AG04449 (cell line): ENCODE data around the gene PRRG3.

Source experiments
- CTCF ChIA-PET: fragments of 350-600 bp; formaldehyde crosslinking; extraction: SDS; loops from one replicate; lab custom pipeline; 2021; ENCODE audit warnings: antibody characterized with exemption; lab: Yijun Ruan, JAX
- POLR2A ChIA-PET: fragments of 400-600, 350-600 bp; formaldehyde crosslinking; extraction: SDS; loops from one replicate; lab custom pipeline; 2020; ENCODE audit warnings: antibody characterized with exemption, inconsistent platforms; lab: Yijun Ruan, JAX
- DNase-seq: peaks from one replicate; pipeline ENCODE4 v3.0.0-alpha.2; 2010; ENCODE audit warnings: low read depth, low spot score
- H3K4me3 ChIP-seq: 2 replicates; pipeline ENCODE4 v1.5.1; 2011; ENCODE audit warnings: low read depth, mild to moderate bottlenecking, control low read depth, low read length
- TF ChIP-seq, protein P1 (sequence below): IDR thresholded peaks from one replicate; pipeline ENCODE4 v1.5.1; 2011; ENCODE audit warnings: mild to moderate bottlenecking, moderate library complexity, low read length, control low read depth, inconsistent platforms; ENCODE audit not compliant: insufficient read depth; ENCODE audit errors: missing control alignments

Gene PRRG3

GRCh38 chrX:151742311-151742710 lies 47.1 kb downstream of the PRRG3 start:
- no peak for DNase-seq
- ChIA-PET POLR2A (no interaction called here), CTCF (no interaction called here)
- no peak overlapping the region for H3K4me3 ChIP-seq
- TF ChIP-seq, protein P1, sequence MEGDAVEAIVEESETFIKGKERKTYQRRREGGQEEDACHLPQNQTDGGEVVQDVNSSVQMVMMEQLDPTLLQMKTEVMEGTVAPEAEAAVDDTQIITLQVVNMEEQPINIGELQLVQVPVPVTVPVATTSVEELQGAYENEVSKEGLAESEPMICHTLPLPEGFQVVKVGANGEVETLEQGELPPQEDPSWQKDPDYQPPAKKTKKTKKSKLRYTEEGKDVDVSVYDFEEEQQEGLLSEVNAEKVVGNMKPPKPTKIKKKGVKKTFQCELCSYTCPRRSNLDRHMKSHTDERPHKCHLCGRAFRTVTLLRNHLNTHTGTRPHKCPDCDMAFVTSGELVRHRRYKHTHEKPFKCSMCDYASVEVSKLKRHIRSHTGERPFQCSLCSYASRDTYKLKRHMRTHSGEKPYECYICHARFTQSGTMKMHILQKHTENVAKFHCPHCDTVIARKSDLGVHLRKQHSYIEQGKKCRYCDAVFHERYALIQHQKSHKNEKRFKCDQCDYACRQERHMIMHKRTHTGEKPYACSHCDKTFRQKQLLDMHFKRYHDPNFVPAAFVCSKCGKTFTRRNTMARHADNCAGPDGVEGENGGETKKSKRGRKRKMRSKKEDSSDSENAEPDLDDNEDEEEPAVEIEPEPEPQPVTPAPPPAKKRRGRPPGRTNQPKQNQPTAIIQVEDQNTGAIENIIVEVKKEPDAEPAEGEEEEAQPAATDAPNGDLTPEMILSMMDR = no peak

DNA sequence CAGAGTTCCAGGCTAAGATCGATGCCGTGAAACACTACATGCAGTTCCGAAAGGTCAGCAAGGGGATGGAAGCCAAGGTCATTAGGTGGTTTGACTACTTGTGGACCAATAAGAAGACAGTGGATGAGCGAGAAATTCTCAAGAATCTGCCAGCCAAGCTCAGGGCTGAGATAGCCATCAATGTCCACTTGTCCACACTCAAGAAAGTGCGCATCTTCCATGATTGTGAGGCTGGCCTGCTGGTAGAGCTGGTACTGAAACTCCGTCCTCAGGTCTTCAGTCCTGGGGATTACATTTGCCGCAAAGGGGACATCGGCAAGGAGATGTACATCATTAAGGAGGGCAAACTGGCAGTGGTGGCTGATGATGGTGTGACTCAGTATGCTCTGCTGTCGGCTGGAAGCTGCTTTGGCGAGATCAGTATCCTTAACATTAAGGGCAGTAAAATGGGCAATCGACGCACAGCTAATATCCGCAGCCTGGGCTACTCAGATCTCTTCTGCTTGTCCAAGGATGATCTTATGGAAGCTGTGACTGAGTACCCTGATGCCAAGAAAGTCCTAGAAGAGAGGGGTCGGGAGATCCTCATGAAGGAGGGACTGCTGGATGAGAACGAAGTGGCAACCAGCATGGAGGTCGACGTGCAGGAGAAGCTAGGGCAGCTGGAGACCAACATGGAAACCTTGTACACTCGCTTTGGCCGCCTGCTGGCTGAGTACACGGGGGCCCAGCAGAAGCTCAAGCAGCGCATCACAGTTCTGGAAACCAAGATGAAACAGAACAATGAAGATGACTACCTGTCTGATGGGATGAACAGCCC lies 48.6 kb downstream of the PRRG3 start:
- ChIA-PET CTCF (interaction anchor here (0.8 to 1.4 kb wide), 3 partner anchors 9 to 891 kb away, joined by 3 to 7 read pairs (median 5); no protein-coding TSS in a partner anchor), POLR2A (no interaction called here)
- TF ChIP-seq, protein P1 = no peak
- H3K4me3 ChIP-seq = no peak overlapping the region
- no peak for DNase-seq

GRCh38 chrX:151745651-151746050 lies 50.4 kb downstream of the PRRG3 start:
- no peak for DNase-seq
- ChIA-PET POLR2A (no interaction called here), CTCF (no interaction called here)
- TF ChIP-seq, protein P1 = no peak
- no peak overlapping the region for H3K4me3 ChIP-seq

DNA sequence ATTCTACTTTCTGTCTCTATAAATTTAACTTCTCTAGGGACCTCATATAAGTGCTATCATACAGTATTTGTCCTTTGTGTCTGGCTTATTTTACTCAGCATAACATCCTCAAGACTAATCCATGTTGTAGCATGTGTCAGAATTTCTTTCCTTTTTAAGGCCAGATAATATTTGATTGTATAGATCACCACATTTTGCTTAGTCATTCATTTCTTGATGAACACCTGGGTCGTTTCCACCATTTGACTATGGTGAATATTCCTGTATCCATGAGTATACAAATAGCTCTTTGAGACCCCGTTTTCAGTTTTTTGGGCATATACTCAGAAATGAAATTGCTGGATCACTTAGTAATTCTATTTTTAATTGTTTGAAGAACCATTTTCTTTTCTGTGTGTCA lies 51.2 kb downstream of the PRRG3 start:
- TF ChIP-seq, protein P1 = no peak
- POLR2A ChIA-PET = no interaction called here
- CTCF ChIA-PET = interaction anchor here (0.8 to 11.5 kb wide), 3 partner anchors 596 to 1159 kb away, joined by 3 to 303 read pairs (median 3); no protein-coding TSS in a partner anchor

GRCh38 chrX:151750511-151750910 lies 55.3 kb downstream of the PRRG3 start:
- no peak for DNase-seq
- ChIA-PET CTCF (interaction anchor here (0.6 to 11.5 kb wide), 7 partner anchors 13 to 1066 kb away, joined by 3 to 303 read pairs (median 4); no protein-coding TSS in a partner anchor), POLR2A (interaction anchor here (0.7 kb wide), 1 partner anchor 886 kb away, joined by 3 read pairs; no protein-coding TSS in a partner anchor)
- TF ChIP-seq, protein P1 = no peak
- no peak overlapping the region for H3K4me3 ChIP-seq

More for the DNA sequence above, 51.2 kb downstream of the PRRG3 start:
- DNase-seq = no peak
- H3K4me3 ChIP-seq = no peak overlapping the region

DNA sequence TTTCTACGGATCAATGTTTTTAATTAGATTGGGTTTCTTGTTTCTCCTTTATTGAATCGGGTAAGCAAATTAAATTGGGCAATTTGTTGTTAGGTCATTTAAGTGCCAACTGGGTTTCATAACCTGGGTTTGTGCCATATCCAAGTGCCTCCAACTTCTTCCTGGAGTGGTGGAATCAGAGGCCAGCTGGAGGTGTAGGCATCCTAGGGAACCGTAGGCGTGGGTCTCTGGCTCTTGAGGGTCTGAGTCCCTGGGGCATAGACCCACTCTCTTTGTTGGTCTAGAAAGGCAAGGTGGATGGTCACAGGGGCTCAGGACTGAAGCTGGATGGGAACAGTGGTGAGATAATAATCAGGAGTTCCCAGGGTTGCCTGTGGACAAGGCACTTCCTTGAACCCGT lies 57.6 kb downstream of the PRRG3 start:
- ChIA-PET POLR2A (no interaction called here), CTCF (interaction anchor here (0.7 to 11.5 kb wide), 16 partner anchors 9 to 1069 kb away, joined by 3 to 303 read pairs (median 4); partner anchors contain the start of genes GABRA3 and GABRQ)
- TF ChIP-seq, protein P1 = no peak
- H3K4me3 ChIP-seq = no peak overlapping the region
- DNase-seq = no peak
